Activated CD8-positive, alpha-beta T cell treated with anti-CD3 and anti-CD28 coated beads for 36 hours (primary cell): Measurements from ENCODE around the gene DUSP1. TPM values are rescaled to one million over a fixed set of nuclear protein-coding genes. Genes with fewer than 3 reads are reported as not detected.

Experiments
- ATAC-seq: fragments of 200-7000 bp; cut with Tn5 transposase; one replicate; pipeline ENCODE4 v1.10.0; 2021; ENCODE audit warnings: mild to moderate bottlenecking, moderate library complexity
- CTCF ChIA-PET: fragments of 350-600 bp; sonication (Branson Sonifier 250); formaldehyde crosslinking; loops from one replicate; lab custom pipeline; 2021; ENCODE audit warnings: antibody characterized with exemption; lab: Charles Lee
- POLR2A ChIA-PET: fragments of 350-600 bp; sonication (Branson Sonifier 250); formaldehyde crosslinking; loops from one replicate; lab custom pipeline; 2021; ENCODE audit warnings: antibody characterized with exemption; lab: Charles Lee
- DNase-seq: peaks from one replicate; pipeline ENCODE4 v3.0.0-alpha.2; 2020
- H3K27ac Mint-ChIP-seq: one replicate; pipeline ENCODE4 v1.8.0; 2021; ENCODE audit warnings: mild to moderate bottlenecking, mixed read lengths
- H3K27me3 Mint-ChIP-seq: one replicate; pipeline ENCODE4 v1.8.0; 2021; ENCODE audit warnings: mixed read lengths
- H3K36me3 Mint-ChIP-seq: one replicate; pipeline ENCODE4 v1.8.0; 2021; ENCODE audit warnings: low read depth, mixed read lengths
- H3K4me1 Mint-ChIP-seq: one replicate; pipeline ENCODE4 v1.8.0; 2021; ENCODE audit warnings: low read depth, mixed read lengths
- H3K4me3 Mint-ChIP-seq: one replicate; pipeline ENCODE4 v1.8.0; 2021; ENCODE audit warnings: mild to moderate bottlenecking, moderate library complexity, mixed read lengths
- H3K9me3 Mint-ChIP-seq: one replicate; pipeline ENCODE4 v1.8.0; 2021; ENCODE audit warnings: mixed read lengths
- intact Hi-C: fragments of 100-400 bp; cut with micrococcal nuclease; formaldehyde crosslinking; loops from one replicate; pipeline ENCODE4 v1.10.0; 2022
- total RNA-seq, 2 experiments: library from RNA; stranded (reverse); gene quantifications; one replicate each; pipeline ENCODE4 v1.2.3, GENCODE V29; 2021
- TF ChIP-seq, protein P1 (sequence below): fragments of 200-600 bp; IDR thresholded peaks from one replicate; pipeline ENCODE4 v1.8.0; 2022; ENCODE audit warnings: antibody characterized with exemption, mild to moderate bottlenecking

Gene DUSP1
- total RNA-seq, 2 experiments from 2014 or later: 16.6 to 17.9 TPM

DNA sequence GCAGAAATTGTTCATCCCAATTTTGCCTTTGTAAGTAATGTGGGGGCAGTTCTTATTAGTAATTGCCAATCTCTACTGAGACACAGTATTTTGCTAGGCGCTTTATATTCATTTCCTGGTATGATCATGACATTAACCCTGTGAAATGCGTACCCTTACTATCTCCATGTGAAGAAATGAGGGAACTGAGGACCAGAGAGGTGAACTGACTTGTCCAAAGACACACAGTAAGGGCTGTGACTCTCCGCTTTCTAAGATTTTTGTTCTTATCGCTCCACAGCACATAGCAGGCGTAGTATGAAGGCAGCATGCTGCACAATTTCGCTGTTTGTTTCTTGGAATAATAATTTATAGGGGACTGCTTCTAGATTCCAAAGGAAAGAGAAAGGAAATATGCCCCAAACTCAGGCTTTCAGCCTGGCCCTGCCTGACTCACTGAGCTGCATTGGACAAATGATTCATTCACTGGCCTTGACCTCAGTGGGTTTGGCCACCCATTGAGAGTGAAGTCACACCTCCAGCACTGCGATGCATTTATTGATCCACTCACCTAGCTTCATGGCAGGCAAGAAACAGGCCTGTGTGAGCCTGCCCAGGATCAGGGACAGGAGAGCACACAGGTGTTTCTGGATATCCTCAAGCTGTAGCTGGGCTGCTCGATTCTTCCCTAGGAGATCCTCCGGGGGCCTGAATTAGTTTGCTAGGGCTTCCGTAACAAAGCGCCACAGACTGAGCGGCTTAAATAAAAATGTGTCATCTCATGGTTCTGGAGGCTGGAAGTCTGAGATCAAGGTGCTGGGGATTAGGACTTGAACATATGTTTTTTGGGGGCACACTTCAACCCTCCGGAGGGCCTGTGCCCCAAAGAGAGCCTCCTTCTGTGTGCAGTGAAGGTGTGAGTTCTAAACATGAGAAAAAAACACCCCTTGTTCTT, 7.2 kb upstream of the DUSP1 start:
- Mint-ChIP-seq H3K4me1 (peaks cover 51% of the 10 kb centered on the region), H3K27me3 (no peaks in the 10 kb centered on the region), H3K9me3 (no peaks in the 10 kb centered on the region), H3K36me3 (no peaks in the 10 kb centered on the region), H3K4me3 (peak overlapping the region; percentile 51), H3K27ac (peak overlapping the region; percentile 89)
- peak; percentile 38 for ATAC-seq
- intact Hi-C loops: no loop called here
- DNase-seq: peak; percentile 36
- TF ChIP-seq, protein P1, sequence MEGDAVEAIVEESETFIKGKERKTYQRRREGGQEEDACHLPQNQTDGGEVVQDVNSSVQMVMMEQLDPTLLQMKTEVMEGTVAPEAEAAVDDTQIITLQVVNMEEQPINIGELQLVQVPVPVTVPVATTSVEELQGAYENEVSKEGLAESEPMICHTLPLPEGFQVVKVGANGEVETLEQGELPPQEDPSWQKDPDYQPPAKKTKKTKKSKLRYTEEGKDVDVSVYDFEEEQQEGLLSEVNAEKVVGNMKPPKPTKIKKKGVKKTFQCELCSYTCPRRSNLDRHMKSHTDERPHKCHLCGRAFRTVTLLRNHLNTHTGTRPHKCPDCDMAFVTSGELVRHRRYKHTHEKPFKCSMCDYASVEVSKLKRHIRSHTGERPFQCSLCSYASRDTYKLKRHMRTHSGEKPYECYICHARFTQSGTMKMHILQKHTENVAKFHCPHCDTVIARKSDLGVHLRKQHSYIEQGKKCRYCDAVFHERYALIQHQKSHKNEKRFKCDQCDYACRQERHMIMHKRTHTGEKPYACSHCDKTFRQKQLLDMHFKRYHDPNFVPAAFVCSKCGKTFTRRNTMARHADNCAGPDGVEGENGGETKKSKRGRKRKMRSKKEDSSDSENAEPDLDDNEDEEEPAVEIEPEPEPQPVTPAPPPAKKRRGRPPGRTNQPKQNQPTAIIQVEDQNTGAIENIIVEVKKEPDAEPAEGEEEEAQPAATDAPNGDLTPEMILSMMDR: no peak
- ChIA-PET POLR2A (interaction anchor here (0.7 to 1.7 kb wide), 5 partner anchors 9 to 128 kb away, joined by 3 to 6 read pairs (median 3); no protein-coding TSS in a partner anchor), CTCF (interaction anchor here (1.3 to 4.0 kb wide), 4 partner anchors 29 to 154 kb away, joined by 3 to 17 read pairs (median 8); no protein-coding TSS in a partner anchor)

GRCh38 chr5:172776235-172776594, 5.2 kb upstream of the DUSP1 start:
- Mint-ChIP-seq H3K4me3 (no peak overlapping the region), H3K9me3 (no peaks in the 10 kb centered on the region), H3K36me3 (no peaks in the 10 kb centered on the region), H3K27me3 (no peaks in the 10 kb centered on the region), H3K4me1 (peaks cover 53% of the 10 kb centered on the region), H3K27ac (no peak overlapping the region)
- DNase-seq: no peak
- TF ChIP-seq, protein P1: no peak
- intact Hi-C loops: no loop called here
- ATAC-seq: no peak
- POLR2A ChIA-PET: no interaction called here
- CTCF ChIA-PET: interaction anchor here (2.1 to 4.0 kb wide), 2 partner anchors 61 to 156 kb away, joined by 5 to 17 read pairs; no protein-coding TSS in a partner anchor

- DNase-seq (peak; percentile 20), ATAC-seq (no peak)
- Mint-ChIP-seq H3K4me3 (no peak overlapping the region), H3K27me3 (no peaks in the 10 kb centered on the region), H3K4me1 (peaks cover 53% of the 10 kb centered on the region), H3K36me3 (no peaks in the 10 kb centered on the region), H3K9me3 (no peaks in the 10 kb centered on the region), H3K27ac (peak overlapping the region; percentile 43)
- TF ChIP-seq, protein P1: no peak
- ChIA-PET POLR2A (interaction anchor here (1.0 to 2.0 kb wide), 2 partner anchors 8 to 11 kb away, joined by 4 to 8 read pairs; no protein-coding TSS in a partner anchor), CTCF (interaction anchor here (2.1 to 4.0 kb wide), 2 partner anchors 61 to 157 kb away, joined by 5 to 17 read pairs; no protein-coding TSS in a partner anchor)
- intact Hi-C loops: no loop called here
Measured at GRCh38 chr5:172775326-172776234, 4.6 kb upstream of the DUSP1 start.

DNA sequence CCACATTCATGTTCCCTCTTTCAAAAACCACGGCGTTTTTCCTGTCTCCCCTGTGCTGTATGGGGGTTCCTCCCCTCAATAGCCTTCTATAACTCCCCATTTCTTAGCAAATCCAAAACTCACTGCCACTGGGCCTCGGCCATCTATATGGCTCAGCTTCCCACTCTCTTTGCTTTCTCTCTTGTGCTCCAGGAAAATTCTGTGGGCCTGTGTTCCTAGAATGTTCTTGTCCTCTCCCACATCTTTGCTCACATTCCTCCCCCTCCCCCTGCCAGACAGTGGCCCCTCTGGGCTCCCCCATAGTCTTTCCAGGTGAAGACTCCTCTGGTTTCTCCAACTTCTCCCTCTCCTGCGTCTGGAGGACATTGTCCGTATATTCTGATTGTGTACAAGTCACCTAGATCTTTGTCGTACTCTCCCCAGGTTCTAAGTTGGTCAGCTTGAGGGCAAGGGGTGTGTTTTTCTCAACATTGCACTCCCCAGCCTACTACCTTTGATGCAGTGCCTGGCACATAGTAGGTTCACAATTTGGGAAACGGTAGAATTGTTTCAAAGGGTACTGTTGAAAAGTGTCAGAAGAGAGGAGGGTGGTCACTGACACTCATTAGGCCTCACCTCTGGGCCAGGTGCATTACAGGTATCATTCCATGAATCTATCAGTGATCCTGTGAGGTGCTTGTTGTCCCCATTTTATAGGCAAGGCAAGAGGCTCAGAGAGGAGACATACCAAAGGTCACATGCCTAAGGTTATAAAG, 3.7 kb upstream of the DUSP1 start:
- Mint-ChIP-seq H3K27me3 (no peaks in the 10 kb centered on the region), H3K36me3 (peaks cover 3% of the 10 kb centered on the region), H3K4me1 (peaks cover 57% of the 10 kb centered on the region), H3K27ac (peak overlapping the region; percentile 57), H3K4me3 (no peak overlapping the region), H3K9me3 (no peaks in the 10 kb centered on the region)
- DNase-seq: no peak
- intact Hi-C loops: loop anchor here (5.0 kb wide), 3 partner anchors 33 to 63 kb away; no protein-coding TSS in a partner anchor
- POLR2A ChIA-PET: interaction anchor here (1.0 to 2.0 kb wide), 3 partner anchors 9 to 33 kb away, joined by 3 to 8 read pairs (median 4); no protein-coding TSS in a partner anchor
- TF ChIP-seq, protein P1: no peak
- ATAC-seq: no peak
- CTCF ChIA-PET: interaction anchor here (1.1 to 4.0 kb wide), 4 partner anchors 58 to 157 kb away, joined by 4 to 17 read pairs (median 5); no protein-coding TSS in a partner anchor
